OCI-LY7 (cell line): Measurements from ENCODE around the gene VPS4B.

Experiments used
- CTCF ChIP-seq: fragments of 200-600 bp; sonication (generic); conservative IDR thresholded peaks from 2 replicates; pipeline ENCODE4 v1.5.1; 2014; ENCODE audit warnings: mild to moderate bottlenecking, antibody characterized with exemption, low read length, moderate library complexity, mixed read lengths
- EZH2phosphoT487 ChIP-seq: fragments of 200-600 bp; sonication (generic); IDR thresholded peaks from 2 replicates; pipeline ENCODE4 v1.6.1; 2018; ENCODE audit warnings: low read depth, borderline replicate concordance, mild to moderate bottlenecking, mixed run types, antibody characterized with exemption, low read length, moderate library complexity, mixed read lengths

GRCh38 chr18:63440881-63441280, 18.6 kb upstream of the VPS4B start:
- TF ChIP-seq CTCF (no peak), EZH2phosphoT487 (no peak)
